Stimulated activated CD4-positive, alpha-beta T cell treated with anti-CD3 and anti-CD28 coated beads, Interleukin-15, amount 100 ng/mL, for 1 hour (primary cell): Measurements from ENCODE around the gene OR1L8.

Source experiments
- DNase-seq, 2 donors: peaks; one replicate each; pipeline ENCODE4 v3.0.0-alpha.2; 2020; ENCODE audit warnings: low read depth in 1 of 2, low spot score in 1 of 2

OR1L8 gene

GRCh38 chr9:122518226-122518625, 65.0 kb downstream of the OR1L8 start:
- DNase-seq: no peak
